Cardiac ventricle fibroblast (primary cell): ENCODE results near the gene IFIT1B. TPM values are rescaled to one million over a fixed set of nuclear protein-coding genes. Genes with fewer than 3 reads are reported as not detected.

Experiments
- total RNA-seq: library from RNA; depleted of rRNA; stranded (reverse); fragments of >200 nt; gene quantifications from 2 replicates; pipeline ENCODE4 v1.2.3, GENCODE V29; 2015

The IFIT1B gene, protein sequence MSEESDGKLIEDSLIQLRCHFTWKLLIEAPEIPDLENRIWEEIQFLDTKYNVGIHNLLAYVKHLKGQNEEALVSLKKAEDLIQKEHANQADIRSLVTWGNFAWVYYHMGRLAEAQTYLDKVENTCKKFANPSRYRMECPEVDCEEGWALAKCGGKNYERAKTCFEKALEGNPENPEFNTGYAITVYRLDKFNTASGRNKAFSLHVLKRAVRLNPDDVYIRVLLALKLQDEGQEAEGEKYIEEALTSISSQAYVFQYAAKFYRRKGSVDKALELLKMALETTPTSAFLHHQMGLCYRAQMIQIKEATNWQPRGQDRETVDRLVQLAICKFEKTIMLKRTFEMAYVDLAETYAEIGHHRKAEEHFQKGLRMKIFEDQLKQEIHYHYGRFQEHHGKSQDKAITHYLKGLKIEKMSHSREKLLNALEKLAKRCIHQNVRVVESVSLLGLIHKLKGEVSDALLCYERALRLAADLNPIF
- 0.29 TPM in 1 of 2 replicates, not detected in the other for total RNA-seq

DNA sequence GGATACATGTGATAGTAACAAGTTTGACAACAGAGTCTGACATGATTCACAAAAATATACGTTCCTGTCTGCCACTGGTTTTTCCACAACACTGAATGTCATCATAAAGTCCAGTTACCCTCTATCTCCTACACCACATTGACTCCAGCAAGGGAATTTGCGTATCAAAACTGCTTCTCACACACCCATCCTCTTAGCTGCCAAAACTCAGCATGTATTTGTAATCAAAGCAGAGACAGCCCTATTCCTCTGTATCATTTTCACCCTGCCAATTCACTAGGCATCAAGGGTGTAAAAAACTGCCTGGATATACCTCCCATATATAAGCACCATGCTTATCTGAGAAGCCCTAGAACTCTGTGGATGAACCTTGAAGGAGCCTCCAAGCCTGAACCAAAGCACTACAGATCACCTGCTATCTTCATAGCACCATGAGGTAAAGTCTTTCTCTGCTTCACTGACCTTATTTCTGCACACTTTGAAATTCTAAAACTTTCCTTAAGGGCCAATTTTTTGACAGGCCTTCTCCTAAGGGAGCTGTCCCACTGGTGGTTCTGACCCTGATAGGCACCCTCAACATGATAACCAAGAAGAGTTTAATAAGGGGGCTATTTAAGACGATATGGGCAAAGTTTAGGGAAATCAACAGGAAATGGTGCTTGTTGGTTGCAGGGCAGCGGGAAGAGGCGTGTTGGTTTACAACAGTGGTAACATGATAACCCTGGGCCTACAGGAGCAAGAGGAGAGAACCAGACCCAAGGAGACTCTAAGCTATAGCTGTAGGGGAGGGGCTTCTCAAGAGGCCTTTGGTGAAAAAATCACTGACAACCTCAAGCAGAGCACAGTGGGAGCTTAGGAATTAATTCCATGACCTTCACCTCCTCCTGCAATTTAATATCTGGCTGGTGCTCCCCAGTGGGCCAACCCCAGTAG is at the start of gene IFIT1B:
Gene IFIT1B, plus strand, starts transcription at position 352 of the 933 bp plus-strand sequence. Its CDS starts 80 bp downstream, at position 432.

DNA sequence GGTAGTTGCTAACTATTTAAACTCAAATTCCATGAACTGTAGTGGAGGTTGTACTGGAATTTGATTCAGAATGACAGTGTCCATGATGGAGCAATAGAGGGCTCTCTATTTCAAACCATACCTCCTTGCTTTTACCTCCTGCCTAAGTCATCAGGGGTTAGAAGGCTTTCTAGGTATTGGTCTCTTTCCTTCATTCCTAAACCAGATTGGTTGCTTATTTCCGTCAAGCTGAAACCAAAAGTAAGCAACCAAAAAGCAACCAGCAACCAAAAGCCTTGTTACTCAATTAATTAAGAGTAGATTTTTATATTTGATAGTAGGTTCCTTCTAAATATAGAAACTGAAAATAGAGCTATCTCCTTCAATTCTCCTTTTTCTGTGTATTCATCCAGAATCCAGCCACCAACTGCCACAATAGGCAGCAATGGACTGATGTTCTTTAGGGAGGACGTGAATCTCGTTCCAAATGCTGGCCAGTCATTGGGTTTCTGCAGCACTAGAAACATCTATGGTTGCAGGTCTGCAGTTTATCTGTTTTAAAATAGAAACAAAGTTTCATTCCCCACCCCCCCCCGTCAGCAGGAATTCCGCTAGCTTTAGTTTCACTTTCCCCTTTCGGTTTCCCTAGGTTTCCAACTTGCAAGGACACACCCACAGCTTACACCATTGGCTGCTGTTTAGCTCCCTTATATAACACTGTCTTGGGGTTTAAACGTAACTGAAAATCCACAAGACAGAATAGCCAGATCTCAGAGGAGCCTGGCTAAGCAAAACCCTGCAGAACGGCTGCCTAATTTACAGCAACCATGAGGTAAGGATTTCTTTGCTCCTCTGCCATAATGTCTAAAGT is 14.3 kb downstream of the IFIT1B start, which contains the start of gene IFIT1:
Gene IFIT1, plus strand, starts transcription at position 717 of the 850 bp plus-strand sequence. Its CDS starts 90 bp downstream, at position 807.

DNA sequence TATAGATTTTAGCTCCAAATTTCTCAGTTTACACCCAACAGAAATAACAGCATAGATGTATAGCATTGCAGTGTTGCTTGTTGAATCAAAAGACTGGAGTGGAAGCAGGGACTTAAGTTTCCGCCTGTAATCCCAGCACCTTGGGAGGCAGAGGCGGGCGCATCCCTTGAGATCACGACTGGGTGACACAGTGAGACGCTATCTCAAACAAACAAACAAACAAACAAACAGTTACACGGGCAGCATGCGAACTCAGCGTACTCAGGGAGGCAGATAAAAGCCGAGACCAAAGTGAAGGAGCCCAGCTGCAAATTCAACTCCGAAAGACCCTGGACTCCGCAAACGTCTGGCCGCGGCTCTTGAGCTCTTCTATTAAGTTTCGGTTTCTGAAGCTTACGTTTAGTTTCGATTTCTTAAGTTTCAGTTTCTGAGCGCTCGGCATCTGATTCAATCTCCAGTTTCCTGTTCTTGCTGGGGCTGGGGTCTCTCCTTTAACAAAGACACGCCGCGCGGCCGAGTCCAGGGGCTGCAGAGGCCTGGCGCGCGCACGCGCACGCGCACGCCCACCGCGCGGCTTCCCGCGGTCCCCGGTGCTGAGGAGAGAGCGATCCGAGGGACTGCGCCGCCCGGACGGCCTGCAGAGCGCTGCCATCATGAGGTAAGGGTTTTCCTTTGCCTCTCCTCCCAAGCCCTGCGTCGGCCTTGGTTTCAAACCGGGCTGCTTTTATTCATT is 36.5 kb downstream of the IFIT1B start, which contains the start of gene IFIT5:
Gene IFIT5, plus strand, starts transcription at position 423 of the 733 bp plus-strand sequence. Its CDS starts 231 bp downstream, at position 654.

Other genes starting within 250 kb of the IFIT1B start
- gene CH25H, start 170.7 kb upstream of the IFIT1B start, total RNA-seq, result 0.69 TPM in 1 of 2 replicates, not detected in the other
- 45.1 and 48.2 TPM in 2 replicates for gene LIPA, start 126.3 kb upstream of the IFIT1B start, total RNA-seq
- 4.2 and 5.6 TPM in 2 replicates for gene IFIT2, start 76.0 kb upstream of the IFIT1B start, total RNA-seq
- 15.7 and 16.1 TPM in 2 replicates for gene IFIT3, start 50.1 kb upstream of the IFIT1B start, total RNA-seq
- 8.5 and 13.6 TPM in 2 replicates for gene IFIT1, start 14.6 kb downstream of the IFIT1B start, total RNA-seq
- gene IFIT5, start 36.5 kb downstream of the IFIT1B start, total RNA-seq, result 13.9 and 14.0 TPM in 2 replicates
- 0.81 and 1.1 TPM in 2 replicates for gene SLC16A12, start 157.5 kb downstream of the IFIT1B start, total RNA-seq